Upper lobe of right lung (tissue), 1 donor: Measurements from ENCODE around the gene ELFN2. TPM values are rescaled to one million over a fixed set of nuclear protein-coding genes. Genes with fewer than 3 reads are reported as not detected.

Experiments
- ATAC-seq: fragments of 200-7000 bp; cut with Tn5 transposase; one replicate; pipeline ENCODE4 v1.9.1; 2020; ENCODE audit warnings: mild to moderate bottlenecking, moderate library complexity
- DNase-seq: peaks from one replicate; pipeline ENCODE4 v3.0.0-alpha.2; 2020
- H3K27ac ChIP-seq: fragments of 200-600 bp; one replicate; pipeline ENCODE4 v1.8.0; 2022
- H3K27me3 ChIP-seq: fragments of 200-600 bp; one replicate; pipeline ENCODE4 v1.8.0; 2022; ENCODE audit warnings: mild to moderate bottlenecking
- H3K36me3 ChIP-seq: fragments of 200-600 bp; one replicate; pipeline ENCODE4 v1.8.0; 2022
- H3K4me1 ChIP-seq: fragments of 200-600 bp; one replicate; pipeline ENCODE4 v1.8.0; 2022
- H3K4me3 ChIP-seq: fragments of 200-600 bp; one replicate; pipeline ENCODE4 v1.8.0; 2022; ENCODE audit warnings: mild to moderate bottlenecking
- H3K9me3 ChIP-seq: fragments of 200-600 bp; one replicate; pipeline ENCODE4 v1.8.0; 2022
- CTCF ChIP-seq: fragments of 200-600 bp; IDR thresholded peaks from one replicate; pipeline ENCODE4 v1.8.0; 2022; ENCODE audit warnings: antibody characterized with exemption
- intact Hi-C: fragments of 100-400 bp; cut with DNase I; formaldehyde crosslinking; loops from one replicate; pipeline ENCODE4 v1.11.0; 2022
- total RNA-seq: library from RNA; stranded (reverse); fragmentation: NEBNext Ultra II Directional; extraction: Animal tissue kit (Norgen Biotek cat#: 25700); gene quantifications from one replicate; pipeline ENCODE4 v1.2.1, GENCODE V29; 2021
- donor health status: DM: no; HTN: yes; CAD: no; lungs with severe emphysema.

ELFN2 gene
- total RNA-seq, 1 donor from 2014 or later, result 0.72 TPM

GRCh38 chr22:37337204-37337943, 89.9 kb downstream of the ELFN2 start:
- Histone ChIP-seq H3K27ac (no peak overlapping the region), H3K9me3 (no peaks in the 10 kb centered on the region), H3K27me3 (peaks cover 46% of the 10 kb centered on the region), H3K4me3 (no peak overlapping the region), H3K4me1 (peaks cover 3% of the 10 kb centered on the region), H3K36me3 (no peaks in the 10 kb centered on the region)
- no peak for TF ChIP-seq CTCF
- intact Hi-C loops, result no loop called here
- ATAC-seq (no peak), DNase-seq (no peak)

- no peaks in the 10 kb centered on the region for H3K9me3 ChIP-seq
- H3K36me3 ChIP-seq, result no peaks in the 10 kb centered on the region
- TF ChIP-seq CTCF, result no peak
- peaks cover 54% of the 10 kb centered on the region for H3K27me3 ChIP-seq
- peaks cover 3% of the 10 kb centered on the region for H3K4me1 ChIP-seq
- intact Hi-C loops, result no loop called here
- H3K27ac ChIP-seq, result no peak overlapping the region
- DNase-seq (no peak), ATAC-seq (no peak)
- H3K4me3 ChIP-seq, result no peak overlapping the region
Observed at GRCh38 chr22:37336579-37336978, 90.7 kb downstream of the ELFN2 start.

GRCh38 chr22:37335806-37336199, 91.5 kb downstream of the ELFN2 start:
- no peak for TF ChIP-seq CTCF
- no peak overlapping the region for H3K27ac ChIP-seq
- DNase-seq (no peak), ATAC-seq (no peak)
- peaks cover 56% of the 10 kb centered on the region for H3K27me3 ChIP-seq
- no peaks in the 10 kb centered on the region for H3K9me3 ChIP-seq
- intact Hi-C loops, result no loop called here
- H3K36me3 ChIP-seq, result no peaks in the 10 kb centered on the region
- peaks cover 3% of the 10 kb centered on the region for H3K4me1 ChIP-seq
- H3K4me3 ChIP-seq, result no peak overlapping the region

GRCh38 chr22:37334859-37335805, 92.1 kb downstream of the ELFN2 start:
- intact Hi-C loops, result no loop called here
- H3K27me3 ChIP-seq, result peaks cover 56% of the 10 kb centered on the region
- no peaks in the 10 kb centered on the region for H3K36me3 ChIP-seq
- H3K9me3 ChIP-seq, result no peaks in the 10 kb centered on the region
- H3K4me3 ChIP-seq, result no peak overlapping the region
- DNase-seq (no peak), ATAC-seq (no peak)
- no peak overlapping the region for H3K27ac ChIP-seq
- no peak for TF ChIP-seq CTCF
- H3K4me1 ChIP-seq, result peaks cover 3% of the 10 kb centered on the region

GRCh38 chr22:37334461-37334858, 92.8 kb downstream of the ELFN2 start:
- Histone ChIP-seq H3K9me3 (no peaks in the 10 kb centered on the region), H3K27ac (no peak overlapping the region), H3K4me3 (no peak overlapping the region), H3K27me3 (peaks cover 56% of the 10 kb centered on the region), H3K4me1 (peaks cover 3% of the 10 kb centered on the region), H3K36me3 (no peaks in the 10 kb centered on the region)
- no peak for TF ChIP-seq CTCF
- ATAC-seq, result no peak
- intact Hi-C loops, result no loop called here
- DNase-seq, result no peak
